ENCODE measurements around the gene ISYNA1. TPM values are rescaled to one million over a fixed set of nuclear protein-coding genes. Genes with fewer than 3 reads are reported as not detected.

The ISYNA1 gene
- total and polyA plus RNA-seq, 2 of the 13 experiments (the other 11 are each of a cell fraction or from before 2014, with no cell fraction given) = 29.6 to 48.5 TPM

DNA sequence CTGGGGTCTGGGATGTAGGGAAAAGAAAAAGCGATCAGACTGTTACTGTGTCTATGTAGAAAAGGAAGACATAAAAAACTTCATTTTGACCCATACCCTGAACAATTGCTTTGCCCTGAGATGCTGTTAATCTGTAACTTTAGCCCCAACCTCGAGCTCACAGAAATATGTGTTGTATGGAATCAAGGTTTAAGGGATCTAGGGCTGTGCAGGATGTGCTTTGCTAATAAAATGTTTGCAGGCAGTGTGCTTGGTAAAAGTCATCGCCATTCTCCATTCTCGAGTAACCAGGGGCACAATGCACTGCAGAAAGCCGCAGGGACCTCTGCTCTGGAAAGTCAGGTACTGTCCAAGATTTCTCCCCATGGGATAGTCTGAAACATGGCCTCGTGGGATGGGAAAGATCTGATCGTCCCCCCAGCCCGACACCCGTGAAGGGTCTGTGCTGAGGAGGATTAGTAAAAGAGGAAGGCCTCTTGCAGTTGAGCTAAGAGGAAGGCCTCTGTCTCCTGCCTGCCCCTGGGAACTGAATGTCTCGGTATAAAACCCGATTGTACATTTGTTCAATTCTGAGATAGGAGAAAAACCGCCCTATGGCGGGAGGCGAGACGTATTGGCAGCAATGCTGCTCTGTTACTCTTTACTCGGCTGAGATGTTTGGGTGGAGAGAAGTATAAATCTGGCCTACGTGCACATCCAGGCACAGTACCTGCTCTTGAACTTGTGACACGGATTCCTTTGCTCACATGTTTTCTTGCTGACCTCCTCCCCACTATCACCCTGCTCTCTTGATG, 35.3 kb downstream of the ISYNA1 start (continued):
- TF ChIP-seq ZBTB39 (CRISPR knock-in tag; IDR thresholded peaks at IDR 0.05) = peak; percentile 89
- TF ChIP-seq ZNF563 (CRISPR knock-in tag; IDR thresholded peaks at IDR 0.05) = peak; percentile 34; the same call in 1 of the 2 replicates
- TF ChIP-seq ZNF792 (CRISPR knock-in tag; IDR thresholded peaks at IDR 0.05) = 0 out of 2 replicates have a peak, but pooled peaks have one; percentile 8
- TF ChIP-seq ZFX (CRISPR knock-in tag; IDR thresholded peaks at IDR 0.05; ENCODE audit: low read depth) = peak; percentile 35; the same call in 1 of the 2 replicates
- TF ChIP-seq ZNF790 (CRISPR knock-in tag; IDR thresholded peaks at IDR 0.05; ENCODE audit: borderline replicate concordance) = 0 out of 2 replicates have a peak, but pooled peaks have one; percentile 53
- TF ChIP-seq RARA (CRISPR knock-in tag; IDR thresholded peaks at IDR 0.05) = peak; percentile 63; the same call in 1 of the 2 replicates
- peak; percentile 54; the same call in 1 of the 2 replicates for TF ChIP-seq ZNF430 (CRISPR knock-in tag; IDR thresholded peaks at IDR 0.05)
- 0 out of 2 replicates have a peak, but pooled peaks have one; percentile 18 for TF ChIP-seq ZNF501 (CRISPR knock-in tag; IDR thresholded peaks at IDR 0.05)
- TF ChIP-seq RXRB (CRISPR knock-in tag; IDR thresholded peaks at IDR 0.05; ENCODE audit: borderline replicate concordance) = peak; percentile 52; the same call in 1 of the 2 replicates
- peak; percentile 53; the same call in 1 of the 2 replicates for TF ChIP-seq MED1 (CRISPR knock-in tag; IDR thresholded peaks at IDR 0.05)
- 0 out of 2 replicates have a peak, but pooled peaks have one; percentile 10 for TF ChIP-seq GATAD2A (CRISPR knock-in tag; IDR thresholded peaks at IDR 0.05)
- 0 out of 2 replicates have a peak, but pooled peaks have one; percentile 18 for TF ChIP-seq IKZF5 (CRISPR knock-in tag; IDR thresholded peaks at IDR 0.05)
